A673 (cell line): ENCODE results near the gene FIBCD1. TPM values are rescaled to one million over a fixed set of nuclear protein-coding genes. Genes with fewer than 3 reads are reported as not detected.

Source experiments
- BruUV-seq: library from RNA; stranded (reverse); fragments of 400-500 nt; replicated peaks from 2 replicates; lab custom pipeline; 2021; lab: Mats Ljungman, UMichigan
- CTCF ChIA-PET: fragments of 300-600 bp; sonication (Branson Sonifier 250); formaldehyde crosslinking; loops from one replicate; lab custom pipeline; 2022; ENCODE audit warnings: antibody characterized with exemption; lab: Charles Lee
- POLR2A ChIA-PET: fragments of 300-600 bp; sonication (Branson Sonifier 250); formaldehyde crosslinking; loops from one replicate; lab custom pipeline; 2022; ENCODE audit warnings: antibody characterized with exemption; ENCODE audit not compliant: low non-redundant PET; lab: Charles Lee
- DNase-seq: peaks from one replicate; pipeline ENCODE4 v3.0.0-alpha.2; 2015; ENCODE audit warnings: low spot score
- H3K27ac ChIP-seq: fragments of 200-600 bp; sonication (generic); 2 replicates; pipeline ENCODE4 v1.5.1; 2016; ENCODE audit warnings: mixed run types, low read depth, mild to moderate bottlenecking, mixed read lengths, antibody characterized with exemption, low read length; ENCODE audit not compliant: poor library complexity, severe bottlenecking
- H3K27me3 ChIP-seq: fragments of 200-600 bp; sonication (generic); replicated peaks from 2 replicates; pipeline ENCODE4 v1.6.1; 2017; ENCODE audit warnings: mixed run types, low read depth, mild to moderate bottlenecking, mixed read lengths, antibody characterized with exemption, low read length; ENCODE audit not compliant: insufficient read depth, poor library complexity
- H3K36me3 ChIP-seq: fragments of 200-600 bp; sonication (generic); 2 replicates; pipeline ENCODE4 v1.6.1; 2016; ENCODE audit warnings: mixed run types, mild to moderate bottlenecking, mixed read lengths, antibody characterized with exemption, low read length; ENCODE audit not compliant: insufficient read depth, poor library complexity, severe bottlenecking
- H3K4me1 ChIP-seq: fragments of 200-600 bp; sonication (generic); 2 replicates; pipeline ENCODE4 v1.6.1; 2017; ENCODE audit warnings: mixed run types, mild to moderate bottlenecking, mixed read lengths, antibody characterized with exemption, low read length; ENCODE audit not compliant: insufficient read depth, poor library complexity, severe bottlenecking
- H3K4me3 ChIP-seq: fragments of 200-600 bp; sonication (generic); 2 replicates; pipeline ENCODE4 v1.5.1; 2016; ENCODE audit warnings: low read depth, mixed run types, mild to moderate bottlenecking, mixed read lengths, low read length; ENCODE audit not compliant: poor library complexity, severe bottlenecking
- H3K9me3 ChIP-seq: fragments of 200-600 bp; sonication (generic); 2 replicates; pipeline ENCODE4 v1.6.1; 2016; ENCODE audit warnings: mixed run types, low read depth, mild to moderate bottlenecking, mixed read lengths, antibody characterized with exemption, low read length; ENCODE audit not compliant: poor library complexity, severe bottlenecking
- EZH2 ChIP-seq: fragments of 200-600 bp; sonication (generic); IDR thresholded peaks from 2 replicates; pipeline ENCODE4 v1.6.1; 2017; ENCODE audit warnings: borderline replicate concordance, low read depth, mild to moderate bottlenecking, mixed read lengths, antibody characterized with exemption, low read length; ENCODE audit not compliant: poor library complexity, severe bottlenecking
- intact Hi-C: fragments of 100-400 bp; cut with micrococcal nuclease; formaldehyde crosslinking; loops from one replicate; pipeline ENCODE4 v1.10.0; 2022; ENCODE audit not compliant: unreplicated experiment
- total RNA-seq: library from RNA; stranded (reverse); gene quantifications from 2 replicates; pipeline ENCODE4 v1.2.3, GENCODE V29; 2021
- TF ChIP-seq, protein P1 (sequence below): fragments of 300-800, 200-600 bp; sonication (generic); conservative IDR thresholded peaks from 2 replicates; pipeline ENCODE4 v1.5.1; 2017; ENCODE audit warnings: low read depth, mild to moderate bottlenecking, antibody characterized with exemption, low read length, moderate library complexity, mixed read lengths

The FIBCD1 gene
- total RNA-seq, 1 experiment from 2014 or later = 0.19 TPM

DNA sequence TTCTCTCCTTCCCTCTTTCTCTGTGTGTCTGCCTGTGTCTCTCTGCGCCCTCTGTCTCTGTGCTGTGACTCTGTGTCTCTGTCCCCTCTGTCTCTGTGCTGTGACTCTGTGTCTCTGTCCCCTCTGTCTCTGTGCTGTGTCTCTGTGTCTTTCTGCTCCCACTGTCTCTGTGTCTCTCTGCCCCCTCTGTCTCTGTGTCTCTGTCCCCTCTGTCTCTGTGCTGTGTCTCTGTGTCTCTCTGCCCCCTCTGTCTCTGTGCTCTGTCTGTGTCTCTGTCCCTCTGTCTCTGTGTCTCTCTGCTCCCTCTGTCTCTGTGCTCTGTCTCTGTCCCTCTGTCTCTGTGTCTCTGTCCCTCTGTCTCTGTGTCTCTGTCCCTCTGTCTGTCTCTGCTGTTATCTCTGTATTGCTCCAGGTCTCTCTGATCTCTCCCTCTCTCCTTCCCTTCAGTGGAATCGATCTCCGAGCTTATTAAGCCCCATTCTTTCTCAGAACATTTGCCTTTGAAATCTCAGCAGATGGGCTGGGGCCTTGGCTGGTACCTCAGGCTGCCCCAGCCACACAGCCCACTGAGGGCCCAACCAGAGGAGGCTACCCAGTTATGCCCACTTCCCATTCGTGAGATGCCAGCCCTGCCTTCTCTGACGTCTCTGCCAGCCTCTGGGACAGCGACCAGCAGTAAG lies 33.4 kb upstream of the FIBCD1 start:
- no peaks in the 10 kb centered on the region for H3K36me3 ChIP-seq
- intact Hi-C loops = no loop called here
- H3K9me3 ChIP-seq = no peaks in the 10 kb centered on the region
- no TSS peak for BruUV-seq
- H3K27me3 ChIP-seq = peaks cover 10% of the 10 kb centered on the region
- no peak for DNase-seq
- CTCF ChIA-PET = no interaction called here
- POLR2A ChIA-PET = no interaction called here
- no peak overlapping the region for H3K4me3 ChIP-seq
- no peak for TF ChIP-seq EZH2
- TF ChIP-seq, protein P1, sequence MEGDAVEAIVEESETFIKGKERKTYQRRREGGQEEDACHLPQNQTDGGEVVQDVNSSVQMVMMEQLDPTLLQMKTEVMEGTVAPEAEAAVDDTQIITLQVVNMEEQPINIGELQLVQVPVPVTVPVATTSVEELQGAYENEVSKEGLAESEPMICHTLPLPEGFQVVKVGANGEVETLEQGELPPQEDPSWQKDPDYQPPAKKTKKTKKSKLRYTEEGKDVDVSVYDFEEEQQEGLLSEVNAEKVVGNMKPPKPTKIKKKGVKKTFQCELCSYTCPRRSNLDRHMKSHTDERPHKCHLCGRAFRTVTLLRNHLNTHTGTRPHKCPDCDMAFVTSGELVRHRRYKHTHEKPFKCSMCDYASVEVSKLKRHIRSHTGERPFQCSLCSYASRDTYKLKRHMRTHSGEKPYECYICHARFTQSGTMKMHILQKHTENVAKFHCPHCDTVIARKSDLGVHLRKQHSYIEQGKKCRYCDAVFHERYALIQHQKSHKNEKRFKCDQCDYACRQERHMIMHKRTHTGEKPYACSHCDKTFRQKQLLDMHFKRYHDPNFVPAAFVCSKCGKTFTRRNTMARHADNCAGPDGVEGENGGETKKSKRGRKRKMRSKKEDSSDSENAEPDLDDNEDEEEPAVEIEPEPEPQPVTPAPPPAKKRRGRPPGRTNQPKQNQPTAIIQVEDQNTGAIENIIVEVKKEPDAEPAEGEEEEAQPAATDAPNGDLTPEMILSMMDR = no peak
- H3K4me1 ChIP-seq = no peaks in the 10 kb centered on the region
- no peak overlapping the region for H3K27ac ChIP-seq

GRCh38 chr9:130971294-130971849 lies 32.3 kb upstream of the FIBCD1 start:
- BruUV-seq = no TSS peak
- TF ChIP-seq, protein P1 = no peak
- TF ChIP-seq EZH2 = no peak
- peaks cover 10% of the 10 kb centered on the region for H3K27me3 ChIP-seq
- intact Hi-C loops = no loop called here
- no peaks in the 10 kb centered on the region for H3K36me3 ChIP-seq
- no peaks in the 10 kb centered on the region for H3K4me1 ChIP-seq
- ChIA-PET POLR2A (no interaction called here), CTCF (interaction anchor here (0.6 kb wide), 1 partner anchor 35 kb away, joined by 4 read pairs; no protein-coding TSS in a partner anchor)
- DNase-seq = no peak
- H3K27ac ChIP-seq = no peak overlapping the region
- no peaks in the 10 kb centered on the region for H3K9me3 ChIP-seq
- H3K4me3 ChIP-seq = no peak overlapping the region

GRCh38 chr9:130970855-130971254 lies 31.8 kb upstream of the FIBCD1 start:
- no peak for DNase-seq
- BruUV-seq = no TSS peak
- Histone ChIP-seq H3K4me3 (no peak overlapping the region), H3K9me3 (no peaks in the 10 kb centered on the region), H3K36me3 (no peaks in the 10 kb centered on the region), H3K4me1 (no peaks in the 10 kb centered on the region), H3K27me3 (peaks cover 10% of the 10 kb centered on the region), H3K27ac (no peak overlapping the region)
- intact Hi-C loops = no loop called here
- no peak for TF ChIP-seq EZH2
- TF ChIP-seq, protein P1 = no peak
- ChIA-PET POLR2A (no interaction called here), CTCF (interaction anchor here (0.6 kb wide), 1 partner anchor 202 kb away, joined by 3 read pairs; no protein-coding TSS in a partner anchor)
